BLaER1 treated with 17β-estradiol and CSF1 and Interleukin-3, amounts not matched to agents 10 nM and 100 nM (cell line): Measurements from ENCODE around the gene CABP2.
"Not testable (repeated sequence)": the region's sequence is repeated elsewhere in the genome, so short reads cannot be mapped to it uniquely, and the experiment has no call there.

Experiments used
- H3K27ac ChIP-seq, 11 experiments: shearing (Covaris generic); formaldehyde crosslinking; 2 replicates each; pipeline ENCODE4 v1.8.1; 2022
- H3K27me3 ChIP-seq, 11 experiments: shearing (Covaris generic); formaldehyde crosslinking; 2 replicates each; pipeline ENCODE4 v1.8.1; 2022
- H3K36me3 ChIP-seq, 11 experiments: shearing (Covaris generic); formaldehyde crosslinking; 2 replicates each; pipeline ENCODE4 v1.8.1; 2022
- H3K4me1 ChIP-seq, 10 experiments: shearing (Covaris generic); formaldehyde crosslinking; 2 replicates each; pipeline ENCODE4 v1.8.1; 2022
- H3K4me2 ChIP-seq, 11 experiments: shearing (Covaris generic); formaldehyde crosslinking; 2 replicates each; pipeline ENCODE4 v1.8.1; 2022
- H3K4me3 ChIP-seq, 10 experiments: shearing (Covaris generic); formaldehyde crosslinking; 2 replicates each; pipeline ENCODE4 v1.8.1; 2022
- H3K9ac ChIP-seq, 11 experiments: shearing (Covaris generic); formaldehyde crosslinking; 2 replicates each; pipeline ENCODE4 v1.8.1; 2022
- H3K9me3 ChIP-seq, 11 experiments: shearing (Covaris generic); formaldehyde crosslinking; replicated peaks in 1 of 11; 2 replicates each; pipeline ENCODE4 v1.8.1; 2022
- H4K20me1 ChIP-seq, 11 experiments: shearing (Covaris generic); formaldehyde crosslinking; 2 replicates each; pipeline ENCODE4 v1.8.1; 2022
- Cebpa-rat ChIP-seq, 11 experiments: shearing (Covaris generic); IDR thresholded peaks; 2 replicates each; pipeline ENCODE4 v1.8.1; 2022

The CABP2 gene

DNA sequence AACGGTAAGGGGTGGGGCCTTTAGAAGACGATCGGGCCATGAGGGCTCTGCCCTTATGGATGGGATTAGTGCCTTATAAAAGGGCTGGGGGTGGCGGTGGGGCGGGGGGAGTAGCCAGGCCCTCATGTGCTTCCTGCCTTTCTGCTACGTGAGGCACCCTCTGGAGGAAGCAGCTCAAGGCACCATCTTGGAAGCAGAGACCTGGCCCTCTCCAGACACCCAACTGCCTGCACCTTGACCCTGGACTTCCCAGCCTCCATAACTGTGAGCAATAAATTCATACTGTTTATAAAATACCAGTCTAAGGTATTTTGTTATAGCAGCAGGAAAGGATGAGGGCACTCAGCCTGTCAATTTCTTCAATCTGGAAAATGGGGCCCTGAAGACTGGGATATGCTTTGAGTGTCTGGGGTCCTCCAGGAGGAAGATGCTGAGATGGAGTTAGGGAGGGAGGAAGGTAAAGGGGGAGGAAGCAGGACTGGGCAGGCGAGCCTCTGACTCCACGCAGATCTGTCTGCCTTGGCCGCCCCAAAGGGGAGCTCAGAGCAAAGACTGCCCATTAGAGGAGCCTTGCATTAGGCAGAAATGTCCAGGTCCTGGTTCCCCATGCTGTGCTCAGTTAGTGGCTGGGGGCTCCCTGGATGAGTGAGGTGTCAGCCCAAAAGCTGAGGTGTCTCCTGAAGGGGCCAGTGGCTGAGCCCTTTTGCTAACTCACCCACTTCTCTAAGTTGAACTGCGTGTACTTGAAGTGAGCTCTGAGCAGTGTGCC, 5.3 kb downstream of the CABP2 start:
- Histone ChIP-seq H3K9ac (no peak overlapping the region), H3K4me3 (no peak overlapping the region), H3K36me3 (no peaks in the 10 kb centered on the region), H3K9me3 (no peaks in the 10 kb centered on the region), H3K27me3 (no peaks in the 10 kb centered on the region), H4K20me1 (no peaks in the 10 kb centered on the region), H3K4me2 (no peak overlapping the region), H3K4me1 (no peaks in the 10 kb centered on the region), H3K27ac (no peak overlapping the region)
- TF ChIP-seq Cebpa-rat (IDR thresholded peaks at IDR 0.05): no peak

DNA sequence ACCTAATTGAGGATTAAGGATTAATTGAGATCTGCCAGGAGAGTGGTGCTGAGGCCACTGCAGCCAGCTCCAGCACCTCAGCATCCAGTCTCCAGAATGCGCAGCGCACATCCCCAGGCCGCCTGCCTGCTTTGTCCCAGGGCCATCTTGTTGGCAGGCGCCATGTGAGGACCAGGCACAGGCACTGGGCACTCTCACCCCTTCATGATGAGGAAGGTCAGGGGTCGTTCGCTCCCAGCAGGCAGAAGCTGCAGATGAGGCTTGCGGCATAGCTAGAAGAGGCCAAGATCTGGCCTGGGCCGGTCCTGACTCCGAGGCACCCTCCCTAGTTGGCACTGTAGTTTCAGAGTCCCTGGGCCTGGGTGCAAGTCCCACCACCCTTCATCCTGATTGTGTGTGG, 6.4 kb downstream of the CABP2 start:
- Histone ChIP-seq H3K27me3 (no peaks in the 10 kb centered on the region), H3K9ac (no peak overlapping the region), H3K9me3 (no peaks in the 10 kb centered on the region), H3K4me3 (no peak overlapping the region), H3K4me1 (no peaks in the 10 kb centered on the region), H4K20me1 (no peaks in the 10 kb centered on the region), H3K4me2 (no peak overlapping the region), H3K27ac (no peak overlapping the region), H3K36me3 (no peaks in the 10 kb centered on the region)
- TF ChIP-seq Cebpa-rat (IDR thresholded peaks at IDR 0.05): no peak

DNA sequence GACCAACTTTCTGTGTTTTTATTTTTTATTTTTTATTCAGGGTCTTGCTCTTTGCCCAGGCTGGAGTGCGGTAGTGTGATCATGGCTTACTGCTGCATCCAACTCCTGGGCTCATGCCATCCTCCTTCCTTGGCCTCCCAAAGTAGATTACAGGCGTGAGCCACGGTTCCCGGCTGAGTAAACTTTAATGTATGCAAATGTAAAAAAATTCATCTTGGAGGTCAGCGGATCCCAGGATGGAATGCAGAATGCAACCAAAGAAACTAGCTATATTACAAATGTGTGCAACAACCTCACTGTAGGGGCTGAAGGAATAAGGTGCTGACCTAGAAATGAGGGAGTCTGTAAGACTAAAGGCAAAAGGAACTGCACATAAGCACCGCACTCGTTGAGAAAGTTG, 9.1 kb downstream of the CABP2 start:
- Histone ChIP-seq H3K4me3 (no peak overlapping the region), H3K27ac (no peak overlapping the region), H3K27me3 (no peaks in the 10 kb centered on the region), H4K20me1 (no peaks in the 10 kb centered on the region), H3K9ac (no peak overlapping the region), H3K4me2 (no peak overlapping the region), H3K9me3 (no peaks in the 10 kb centered on the region), H3K36me3 (no peaks in the 10 kb centered on the region), H3K4me1 (peaks cover under 1 to 3% (median 2%) of the 10 kb centered on the region in 10 experiments; a peak in 19 of 20 replicates)
- no peak for TF ChIP-seq Cebpa-rat (IDR thresholded peaks at IDR 0.05)

DNA sequence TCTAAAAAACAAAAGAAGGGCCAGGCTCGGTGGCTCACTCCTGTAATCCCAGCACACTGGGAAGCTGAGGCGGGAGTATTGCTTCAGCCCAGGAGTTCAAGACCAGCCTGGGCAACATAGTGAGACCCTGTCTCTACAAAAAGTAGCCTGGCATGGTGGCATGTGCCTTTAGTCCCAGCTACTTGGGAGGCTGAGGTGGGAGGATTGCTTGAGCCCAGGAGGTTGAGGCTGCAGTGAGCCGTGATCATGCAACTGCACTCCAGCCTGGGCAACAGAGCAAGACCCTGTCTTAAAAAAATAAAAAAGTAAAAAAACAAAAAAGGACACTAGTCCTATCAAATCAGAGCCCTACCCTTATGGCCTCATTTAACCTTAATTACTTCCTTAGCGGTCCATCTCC, 11.7 kb downstream of the CABP2 start:
- Histone ChIP-seq H4K20me1 (peaks cover 0 to 13% (median 8%) of the 10 kb centered on the region in 11 experiments; a peak in 11 of 22 replicates), H3K4me1 (peaks cover 15 to 20% (median 18%) of the 10 kb centered on the region in 10 experiments)
- H3K9me3 ChIP-seq, H3K27me3 ChIP-seq, H3K27ac ChIP-seq, H3K36me3 ChIP-seq, H3K4me2 ChIP-seq, H3K4me3 ChIP-seq, H3K9ac ChIP-seq: not testable (repeated sequence)

DNA sequence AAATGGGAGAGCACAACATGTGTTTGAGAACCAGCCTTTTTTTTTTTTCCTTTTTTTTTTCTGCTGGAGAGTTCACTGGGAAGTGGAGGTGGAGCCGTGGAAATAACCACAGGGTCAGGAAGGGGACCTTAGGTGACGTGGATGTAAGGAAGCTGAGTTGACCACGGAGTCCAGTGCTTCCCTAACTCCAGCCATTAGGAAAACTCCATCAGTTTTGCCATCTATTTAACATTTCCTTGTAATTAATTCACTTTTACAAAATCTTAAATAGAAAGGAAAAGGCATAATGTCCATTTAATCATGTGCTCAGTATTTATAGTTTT, 13.3 kb downstream of the CABP2 start:
- Histone ChIP-seq H3K4me1 (peaks cover 27 to 34% (median 30%) of the 10 kb centered on the region in 10 experiments), H3K9ac (0 out of 22 replicates have a peak overlapping the region, but pooled peaks of 1 of the 11 experiments have one; percentile 3), H3K36me3 (peaks cover 0 to 7% (median 0%) of the 10 kb centered on the region in 11 experiments; a peak in 2 of 22 replicates), H3K27me3 (no peaks in the 10 kb centered on the region), H3K27ac (no peak overlapping the region), H4K20me1 (peaks cover 0 to 22% (median 14%) of the 10 kb centered on the region in 11 experiments; a peak in 14 of 22 replicates), H3K4me2 (no peak overlapping the region), H3K9me3 (no peaks in the 10 kb centered on the region), H3K4me3 (no peak overlapping the region)
- no peak for TF ChIP-seq Cebpa-rat (IDR thresholded peaks at IDR 0.05)

DNA sequence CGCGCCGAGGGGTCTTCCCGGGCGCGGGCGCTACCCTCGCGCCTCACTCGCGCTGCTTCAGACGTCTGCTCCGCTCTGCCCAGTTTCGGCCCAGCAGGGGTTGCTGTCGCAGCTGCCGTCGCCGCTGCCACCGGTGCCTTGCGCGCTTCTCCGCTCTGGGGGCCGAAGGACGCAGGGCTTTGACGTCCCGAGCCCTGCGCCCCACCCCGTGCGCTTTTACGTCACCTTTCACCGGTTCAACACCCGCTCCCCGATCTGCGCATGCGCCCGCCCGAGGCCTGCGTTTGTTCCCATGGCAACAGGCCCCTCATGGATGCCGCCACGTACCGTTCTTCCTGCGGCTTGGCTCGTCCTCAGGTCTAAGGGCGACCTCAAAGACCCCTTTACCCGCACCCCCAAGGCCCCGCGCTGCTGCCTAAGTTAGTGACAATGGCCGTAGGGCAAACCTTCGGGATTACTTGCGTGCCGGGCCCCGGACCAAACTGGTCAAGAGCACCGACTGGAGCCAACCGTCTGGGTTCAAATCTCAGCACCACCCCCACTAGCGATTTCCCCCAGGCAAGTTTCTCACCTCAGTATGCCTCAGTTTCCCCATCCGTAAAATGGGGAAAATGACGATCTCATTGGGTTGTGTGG, 14.6 kb downstream of the CABP2 start:
- H3K9me3 ChIP-seq: no peaks in the 10 kb centered on the region
- peak overlapping the region; percentile 58 to 86 (median 72) for H3K4me3 ChIP-seq
- peaks cover 31 to 43% (median 36%) of the 10 kb centered on the region in 10 experiments for H3K4me1 ChIP-seq
- peak overlapping the region; percentile 76 to 98 (median 90) for H3K4me2 ChIP-seq
- peak overlapping the region; percentile 79 to 92 (median 86) for H3K9ac ChIP-seq
- peaks cover 0 to 7% (median 0%) of the 10 kb centered on the region in 11 experiments; a peak in 2 of 22 replicates for H3K36me3 ChIP-seq
- no peak for TF ChIP-seq Cebpa-rat (IDR thresholded peaks at IDR 0.05)
- peak overlapping the region; percentile 66 to 92 (median 86) for H3K27ac ChIP-seq
- H3K27me3 ChIP-seq: peaks cover 0 to 6% (median 4%) of the 10 kb centered on the region in 11 experiments; a peak in 8 of 22 replicates
- peaks cover 6 to 35% (median 24%) of the 10 kb centered on the region in 11 experiments; a peak in 21 of 22 replicates for H4K20me1 ChIP-seq

DNA sequence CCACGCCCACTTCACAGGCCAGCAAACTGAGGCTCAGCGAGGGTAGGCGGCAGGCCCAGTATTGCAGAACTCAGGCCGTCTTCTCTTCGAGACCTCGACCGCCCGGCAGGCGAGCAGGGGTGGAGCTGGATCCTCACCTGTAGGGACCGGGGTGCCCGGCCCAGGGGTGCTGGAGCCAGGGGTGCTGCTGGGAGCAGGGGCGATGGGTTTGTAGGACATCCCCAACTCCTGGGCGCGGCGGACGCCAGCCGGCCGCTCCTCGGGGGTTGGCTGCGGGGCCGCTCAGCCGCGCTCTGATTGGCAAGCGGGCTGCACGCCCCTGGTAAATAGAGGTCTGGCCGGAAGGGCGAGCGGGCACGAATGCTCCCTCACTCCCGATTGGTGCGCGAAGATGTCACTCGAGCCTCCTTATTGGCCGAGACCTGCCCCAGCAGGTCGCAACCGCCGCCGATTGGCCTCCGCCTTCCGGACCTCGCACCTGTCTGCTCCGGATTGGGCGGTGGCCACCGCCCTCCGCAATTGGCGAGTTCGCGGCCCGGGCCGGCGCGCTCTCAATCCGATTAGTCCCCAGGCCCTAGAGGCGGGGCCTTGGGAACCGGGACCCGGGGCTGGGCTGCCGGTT, 15.3 kb downstream of the CABP2 start, which contains the start of gene CDK2AP2:
Gene CDK2AP2, minus strand, starts transcription at position 299 of the 622 bp plus-strand sequence. Its CDS starts 80 bp downstream, at position 219.
- H3K4me3 ChIP-seq: peak within 1 kb of the TSS; percentile 58 to 86 (median 72)
- H3K9me3 ChIP-seq: no peaks in the 10 kb centered on the region
- H3K36me3 ChIP-seq: peaks cover 0 to 8% (median 3%) of the 10 kb centered on the region in 11 experiments; a peak in 5 of 22 replicates
- H3K4me2 ChIP-seq: peak within 1 kb of the TSS; percentile 91 to 100 (median 99)
- H3K4me1 ChIP-seq: peaks cover 38 to 50% (median 42%) of the 10 kb centered on the region in 10 experiments
- peak within 1 kb of the TSS; percentile 66 to 92 (median 86) for H3K27ac ChIP-seq
- TF ChIP-seq Cebpa-rat (IDR thresholded peaks at IDR 0.05): no peak
- H3K9ac ChIP-seq: peak within 1 kb of the TSS; percentile 79 to 92 (median 86)
- peaks cover 12 to 41% (median 30%) of the 10 kb centered on the region in 11 experiments; a peak in 21 of 22 replicates for H4K20me1 ChIP-seq
- peaks cover 0 to 12% (median 9%) of the 10 kb centered on the region in 11 experiments; a peak in 9 of 22 replicates for H3K27me3 ChIP-seq

DNA sequence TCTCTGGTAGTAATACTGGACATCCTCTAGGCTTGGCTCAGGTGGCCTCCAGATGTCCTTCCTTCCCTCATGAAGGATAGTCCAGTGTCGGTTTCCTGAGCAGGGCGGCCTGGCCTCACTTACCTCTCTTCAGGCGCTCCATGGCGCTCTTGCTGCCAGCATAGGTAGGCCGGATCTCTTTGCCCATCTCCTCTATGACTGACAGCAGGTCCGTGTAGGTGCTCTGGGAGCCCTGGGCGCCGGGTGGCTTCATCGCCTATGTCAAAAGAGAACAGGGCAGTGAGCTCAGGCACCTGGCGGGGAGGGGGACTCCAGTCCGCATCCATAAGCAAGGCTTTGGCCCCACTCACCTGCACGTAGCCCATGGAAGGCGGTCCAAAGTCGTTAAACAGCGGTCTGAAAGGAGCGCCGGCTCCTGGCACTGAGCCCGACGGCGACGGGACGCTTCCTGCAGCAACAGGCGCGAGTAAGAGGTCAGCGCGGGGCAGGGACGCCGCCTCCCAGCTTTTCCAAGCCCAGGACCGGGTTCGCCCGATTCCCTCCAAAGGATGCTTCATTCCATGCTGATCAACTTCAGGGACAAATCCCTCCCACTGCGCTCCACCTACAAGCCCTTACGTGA, 15.9 kb downstream of the CABP2 start:
- no peak for TF ChIP-seq Cebpa-rat (IDR thresholded peaks at IDR 0.05)
- peak overlapping the region in 10 of 11 experiments; percentile 39 to 92 (median 76); a peak in 20 of 22 replicates for H3K27ac ChIP-seq
- no peaks in the 10 kb centered on the region for H3K9me3 ChIP-seq
- peak overlapping the region; percentile 58 to 86 (median 72) for H3K4me3 ChIP-seq
- H3K4me2 ChIP-seq: peak overlapping the region; percentile 91 to 100 (median 99)
- H3K9ac ChIP-seq: peak overlapping the region; percentile 58 to 91 (median 84)
- peaks cover under 1 to 14% (median 5%) of the 10 kb centered on the region in 11 experiments; a peak in 15 of 22 replicates for H3K36me3 ChIP-seq
- H3K27me3 ChIP-seq: peaks cover 0 to 13% (median 9%) of the 10 kb centered on the region in 11 experiments; a peak in 9 of 22 replicates
- peaks cover 18 to 47% (median 37%) of the 10 kb centered on the region in 11 experiments; a peak in 21 of 22 replicates for H4K20me1 ChIP-seq
- peaks cover 44 to 56% (median 48%) of the 10 kb centered on the region in 10 experiments for H3K4me1 ChIP-seq
